HUES64 (cell line): ENCODE data around the gene PHF14. TPM values are rescaled to one million over a fixed set of nuclear protein-coding genes. Genes with fewer than 3 reads are reported as not detected.
"Not testable (repeated sequence)": the region's sequence is repeated elsewhere in the genome, so short reads cannot be mapped to it uniquely, and the experiment has no call there.

Source experiments
- H3K27ac ChIP-seq: 2 replicates; pipeline ENCODE4 v1.7.0; 2013; ENCODE audit warnings: low read depth, low read length, inconsistent platforms
- H3K27me3 ChIP-seq: 2 replicates; pipeline ENCODE4 v1.6.1; 2013; ENCODE audit warnings: mild to moderate bottlenecking, low read length; ENCODE audit not compliant: insufficient read depth
- H3K36me3 ChIP-seq: 2 replicates; pipeline ENCODE4 v1.6.1; 2013; ENCODE audit warnings: mild to moderate bottlenecking, low read length; ENCODE audit not compliant: insufficient read depth
- H3K4me1 ChIP-seq: 2 replicates; pipeline ENCODE4 v1.6.1; 2013; ENCODE audit warnings: mild to moderate bottlenecking, low read length, moderate library complexity; ENCODE audit not compliant: insufficient read depth
- H3K4me3 ChIP-seq: 2 replicates; pipeline ENCODE4 v1.5.1; 2013; ENCODE audit warnings: mild to moderate bottlenecking, low read length, moderate library complexity
- H3K9ac ChIP-seq: 2 replicates; pipeline ENCODE4 v1.6.1; 2013; ENCODE audit warnings: mild to moderate bottlenecking, low read depth, low read length
- H3K9me3 ChIP-seq: 2 replicates; pipeline ENCODE4 v1.6.1; 2013; ENCODE audit warnings: low read depth, low read length; ENCODE audit not compliant: insufficient read depth
- WGBS: fragments of 150-250, 120-280 bp; methylation state at CpG from one replicate; pipeline ENCODE4 v1.1.7; 2013; ENCODE audit warnings: missing lambda C conversion rate; 5-methylcytosine and 5-hydroxymethylcytosine counted together
- polyA plus RNA-seq, 2 experiments: library from polyadenylated mRNA; stranded (reverse); fragments of 50-300 nt; gene quantifications; one replicate each; pipeline ENCODE4 v1.2.3, GENCODE V29; 2013

Gene PHF14, protein sequence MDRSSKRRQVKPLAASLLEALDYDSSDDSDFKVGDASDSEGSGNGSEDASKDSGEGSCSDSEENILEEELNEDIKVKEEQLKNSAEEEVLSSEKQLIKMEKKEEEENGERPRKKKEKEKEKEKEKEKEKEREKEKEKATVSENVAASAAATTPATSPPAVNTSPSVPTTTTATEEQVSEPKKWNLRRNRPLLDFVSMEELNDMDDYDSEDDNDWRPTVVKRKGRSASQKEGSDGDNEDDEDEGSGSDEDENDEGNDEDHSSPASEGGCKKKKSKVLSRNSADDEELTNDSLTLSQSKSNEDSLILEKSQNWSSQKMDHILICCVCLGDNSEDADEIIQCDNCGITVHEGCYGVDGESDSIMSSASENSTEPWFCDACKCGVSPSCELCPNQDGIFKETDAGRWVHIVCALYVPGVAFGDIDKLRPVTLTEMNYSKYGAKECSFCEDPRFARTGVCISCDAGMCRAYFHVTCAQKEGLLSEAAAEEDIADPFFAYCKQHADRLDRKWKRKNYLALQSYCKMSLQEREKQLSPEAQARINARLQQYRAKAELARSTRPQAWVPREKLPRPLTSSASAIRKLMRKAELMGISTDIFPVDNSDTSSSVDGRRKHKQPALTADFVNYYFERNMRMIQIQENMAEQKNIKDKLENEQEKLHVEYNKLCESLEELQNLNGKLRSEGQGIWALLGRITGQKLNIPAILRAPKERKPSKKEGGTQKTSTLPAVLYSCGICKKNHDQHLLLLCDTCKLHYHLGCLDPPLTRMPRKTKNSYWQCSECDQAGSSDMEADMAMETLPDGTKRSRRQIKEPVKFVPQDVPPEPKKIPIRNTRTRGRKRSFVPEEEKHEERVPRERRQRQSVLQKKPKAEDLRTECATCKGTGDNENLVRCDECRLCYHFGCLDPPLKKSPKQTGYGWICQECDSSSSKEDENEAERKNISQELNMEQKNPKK
- polyA plus RNA-seq (2013, experiment 1 of 2): 47.5 TPM
- polyA plus RNA-seq (2013, experiment 2 of 2): 50.9 TPM

DNA sequence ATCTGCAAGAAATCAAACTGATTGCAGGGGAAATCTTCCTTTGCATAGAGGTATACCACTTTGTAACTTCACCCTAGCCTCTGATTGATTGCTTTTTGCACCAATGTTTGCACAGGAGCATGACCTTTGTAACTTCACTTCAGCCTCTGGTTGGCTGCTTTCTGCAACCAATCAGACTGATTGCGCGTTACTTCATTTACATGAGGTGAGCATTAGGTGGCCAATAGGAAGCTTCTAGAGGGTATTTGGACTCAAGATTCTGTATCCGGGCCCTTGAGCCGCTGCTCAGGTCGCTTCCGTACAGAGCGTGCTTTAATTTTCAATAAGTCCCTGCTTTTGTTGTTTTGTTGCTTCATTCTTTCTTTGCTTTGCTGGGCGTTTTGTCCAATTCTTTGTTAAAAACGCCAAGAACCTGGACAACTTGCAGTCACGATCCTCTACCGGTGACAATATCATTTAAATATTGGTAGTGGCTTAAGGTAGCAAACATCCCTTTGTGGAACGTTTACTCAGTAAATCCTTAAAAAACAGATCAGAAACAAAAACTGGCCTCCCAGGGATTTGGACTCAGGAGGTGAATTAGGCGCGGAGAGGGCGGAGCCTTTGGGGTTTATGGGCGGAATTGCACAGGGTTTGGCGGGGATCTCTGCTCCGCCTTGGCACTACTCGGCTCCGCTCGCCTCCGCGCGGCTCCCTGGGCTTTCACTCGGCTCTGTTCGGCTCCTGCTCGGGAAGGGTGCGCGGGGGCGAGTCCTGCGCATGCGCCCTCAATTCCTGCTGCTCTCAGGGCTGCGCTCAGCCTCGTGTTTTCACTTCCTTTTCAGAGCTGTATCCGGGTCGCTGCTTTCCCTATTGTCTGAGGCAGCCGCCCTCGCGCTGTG lies at the start of gene PHF14:
PHF14 (plus strand) TSS at position 812 of the 881 bp plus-strand sequence. CDS start 452 bp downstream, outside the sequence.
- 20% methylated on average over 38 of the region's 39 CpGs for whole genome bisulfite sequencing
- peak within 1 kb of the TSS; percentile 91 for H3K9ac ChIP-seq
- peaks cover 13% of the 10 kb centered on the region for H3K4me1 ChIP-seq
- no peaks in the 10 kb centered on the region for H3K9me3 ChIP-seq
- peak within 1 kb of the TSS; percentile 87 for H3K27ac ChIP-seq
- peaks cover 24% of the 10 kb centered on the region for H3K36me3 ChIP-seq
- H3K4me3 ChIP-seq: peak within 1 kb of the TSS; percentile 91
- H3K27me3 ChIP-seq: no peaks in the 10 kb centered on the region

DNA sequence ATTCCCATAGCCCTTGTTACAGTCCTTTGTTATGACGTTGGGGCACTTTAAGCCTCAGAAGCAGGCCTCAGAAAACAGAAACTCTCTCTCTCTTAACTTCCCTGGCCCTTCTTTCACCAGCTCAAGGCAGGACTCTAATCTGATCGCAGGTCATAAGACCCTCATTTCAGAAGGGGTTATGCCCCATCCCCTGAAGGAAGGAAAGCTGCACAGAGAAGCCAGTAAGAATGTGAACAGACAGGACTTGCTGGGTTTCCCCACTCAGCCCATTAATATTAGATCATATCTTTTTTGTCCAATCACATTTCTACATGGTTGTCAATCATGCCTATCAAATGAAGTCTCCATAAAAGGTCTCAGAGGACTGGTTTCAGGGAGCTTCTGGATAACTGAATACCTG lies 49.3 kb upstream of the PHF14 start:
- H3K9ac ChIP-seq: no peak overlapping the region
- 92% methylated on average over 2 of the region's 2 CpGs for WGBS
- no peak overlapping the region for H3K27ac ChIP-seq
- no peaks in the 10 kb centered on the region for H3K27me3 ChIP-seq
- no peaks in the 10 kb centered on the region for H3K9me3 ChIP-seq
- H3K4me1 ChIP-seq: no peaks in the 10 kb centered on the region
- H3K4me3 ChIP-seq: no peak overlapping the region
- no peaks in the 10 kb centered on the region for H3K36me3 ChIP-seq

DNA sequence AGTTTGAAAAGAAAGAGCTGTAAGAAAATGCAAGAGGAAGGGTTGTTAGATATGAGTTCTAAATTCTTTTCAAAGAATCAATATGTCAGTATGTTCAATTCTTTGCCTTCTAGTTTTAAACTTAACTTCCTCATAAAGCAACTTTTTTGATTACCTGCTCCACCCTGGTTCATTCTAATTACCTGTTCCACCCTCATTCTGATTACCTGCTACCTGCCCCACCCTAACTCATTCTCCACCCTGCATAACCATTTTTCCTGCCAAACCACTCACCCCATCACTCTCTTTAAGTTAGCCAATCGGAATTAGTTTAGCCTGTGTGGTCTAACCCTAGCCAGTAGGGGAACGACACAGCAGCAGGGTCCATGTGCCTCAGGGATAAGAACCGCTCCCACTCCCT lies 45.5 kb upstream of the PHF14 start:
- H3K9ac ChIP-seq, H3K9me3 ChIP-seq, H3K4me3 ChIP-seq, H3K27ac ChIP-seq, H3K4me1 ChIP-seq, H3K27me3 ChIP-seq: not testable (repeated sequence)
- peaks cover 17% of the 10 kb centered on the region for H3K36me3 ChIP-seq
- 89% methylated on average over 3 of the region's 3 CpGs for WGBS

DNA sequence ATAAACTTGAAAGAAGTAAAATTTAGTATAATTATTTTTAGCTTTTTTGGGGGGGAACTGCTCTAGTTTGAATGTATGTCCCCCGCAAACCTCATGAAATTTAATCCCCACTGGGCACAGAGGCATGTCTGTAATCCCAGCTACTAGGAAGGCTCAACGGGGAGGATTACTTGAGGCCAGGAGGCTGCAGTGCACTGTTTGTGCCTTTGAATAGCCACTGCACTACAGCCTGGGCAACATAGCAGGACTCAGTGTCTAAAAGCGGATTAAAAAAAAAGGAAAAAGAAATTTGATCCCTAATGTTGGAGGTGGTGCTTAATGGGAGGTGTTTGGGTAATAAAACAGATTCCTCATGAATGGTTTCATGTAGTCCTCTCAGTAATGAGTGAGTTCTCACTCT lies 43.1 kb upstream of the PHF14 start:
- 93% methylated on average over 3 of the region's 3 CpGs for WGBS
- no peaks in the 10 kb centered on the region for H3K27me3 ChIP-seq

DNA sequence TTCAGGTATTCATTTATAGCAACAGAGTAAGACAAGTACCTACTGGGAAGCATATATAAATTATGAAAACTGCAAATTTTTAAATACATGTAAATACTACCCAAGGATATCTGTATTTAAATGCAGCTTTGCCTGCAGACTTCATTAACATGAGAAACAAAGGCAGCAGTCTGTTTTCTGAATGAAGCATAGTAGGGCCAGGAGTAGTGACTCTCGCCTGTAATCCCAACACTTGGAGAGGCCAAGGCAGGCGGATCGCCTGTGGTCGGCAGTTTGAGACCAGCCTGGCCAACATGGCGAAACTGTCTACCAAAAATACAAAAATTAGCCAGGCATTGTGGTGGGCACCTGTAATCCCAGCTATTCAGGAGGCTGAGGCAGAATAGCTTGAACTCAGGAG lies 42.5 kb upstream of the PHF14 start:
- Histone ChIP-seq H3K36me3 (peaks cover 47% of the 10 kb centered on the region), H3K27me3 (no peaks in the 10 kb centered on the region), H3K27ac (peak overlapping the region; percentile 0; the same call in 1 of the 2 replicates), H3K9ac (no peak overlapping the region), H3K4me3 (no peak overlapping the region), H3K4me1 (peaks cover 10% of the 10 kb centered on the region), H3K9me3 (no peaks in the 10 kb centered on the region)
- WGBS: 72% methylated on average over 5 of the region's 5 CpGs

More for the DNA sequence above, 43.1 kb upstream of the PHF14 start:
- Histone ChIP-seq H3K9ac (no peak overlapping the region), H3K27ac (no peak overlapping the region; the same call in 1 of the 2 replicates), H3K4me3 (no peak overlapping the region), H3K9me3 (no peaks in the 10 kb centered on the region), H3K36me3 (peaks cover 41% of the 10 kb centered on the region), H3K4me1 (peaks cover 10% of the 10 kb centered on the region)

DNA sequence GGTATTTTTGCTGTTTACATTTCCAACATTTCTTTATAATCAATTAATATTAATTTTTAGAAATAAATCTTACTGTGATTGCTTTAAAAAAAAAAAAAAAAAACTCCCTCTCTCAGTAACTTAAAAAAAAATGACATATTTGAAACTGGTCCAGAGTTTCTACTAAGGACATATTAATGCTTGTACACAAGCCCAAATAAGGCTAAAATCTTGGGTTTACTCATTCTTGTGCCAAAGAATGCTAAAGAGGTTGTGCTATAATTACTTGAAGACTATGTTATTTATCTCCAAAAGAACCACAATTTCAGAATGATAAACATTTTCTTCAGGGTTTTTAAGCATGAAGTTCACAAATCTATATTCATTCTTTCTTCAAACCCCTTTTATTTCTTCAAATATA lies 39.4 kb upstream of the PHF14 start:
- peaks cover 17% of the 10 kb centered on the region for H3K4me1 ChIP-seq
- peaks cover 72% of the 10 kb centered on the region for H3K36me3 ChIP-seq
- no peak overlapping the region for H3K4me3 ChIP-seq
- no peak overlapping the region for H3K9ac ChIP-seq
- H3K27ac ChIP-seq: no peak overlapping the region
- H3K27me3 ChIP-seq: no peaks in the 10 kb centered on the region
- H3K9me3 ChIP-seq: no peaks in the 10 kb centered on the region

DNA sequence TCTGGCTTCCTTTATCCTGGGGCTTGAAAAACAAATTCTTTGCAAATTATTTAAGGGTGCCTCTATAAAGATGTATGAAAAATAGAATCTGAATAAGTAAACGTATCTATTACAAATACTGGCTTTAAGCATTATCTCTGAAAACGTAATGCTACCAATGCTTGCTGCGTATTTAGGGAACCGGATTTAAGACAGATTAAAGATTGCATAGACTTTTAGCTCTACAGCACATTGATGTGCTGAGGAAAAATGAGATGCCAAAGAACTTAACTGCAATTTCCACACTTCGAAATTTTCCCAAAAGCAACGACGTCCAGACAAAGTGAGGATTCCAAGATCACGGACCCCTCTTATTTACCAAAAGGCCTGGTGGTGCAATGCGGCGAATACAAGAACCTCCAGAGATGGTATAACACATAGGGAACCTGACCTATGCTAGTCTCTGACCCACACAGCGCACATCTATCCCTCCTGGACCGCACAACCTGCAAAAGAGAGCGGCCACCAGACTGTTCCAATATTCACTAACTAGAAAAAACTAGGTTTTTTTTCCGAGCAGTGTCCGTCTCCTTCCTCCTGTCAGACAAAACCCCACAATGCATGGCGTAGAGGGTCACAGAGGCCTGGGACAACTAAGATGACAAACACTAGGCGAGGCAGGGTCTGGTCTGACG lies 34.3 kb upstream of the PHF14 start:
- under 1% methylated on average over 18 of the region's 18 CpGs for WGBS
- peak overlapping the region; percentile 96 for H3K4me3 ChIP-seq
- peaks cover 43% of the 10 kb centered on the region for H3K36me3 ChIP-seq
- H3K9ac ChIP-seq: peak overlapping the region; percentile 96
- no peaks in the 10 kb centered on the region for H3K27me3 ChIP-seq
- H3K4me1 ChIP-seq: peaks cover 7% of the 10 kb centered on the region; the same call in 1 of the 2 replicates
- H3K9me3 ChIP-seq: no peaks in the 10 kb centered on the region
- H3K27ac ChIP-seq: peak overlapping the region; percentile 92

DNA sequence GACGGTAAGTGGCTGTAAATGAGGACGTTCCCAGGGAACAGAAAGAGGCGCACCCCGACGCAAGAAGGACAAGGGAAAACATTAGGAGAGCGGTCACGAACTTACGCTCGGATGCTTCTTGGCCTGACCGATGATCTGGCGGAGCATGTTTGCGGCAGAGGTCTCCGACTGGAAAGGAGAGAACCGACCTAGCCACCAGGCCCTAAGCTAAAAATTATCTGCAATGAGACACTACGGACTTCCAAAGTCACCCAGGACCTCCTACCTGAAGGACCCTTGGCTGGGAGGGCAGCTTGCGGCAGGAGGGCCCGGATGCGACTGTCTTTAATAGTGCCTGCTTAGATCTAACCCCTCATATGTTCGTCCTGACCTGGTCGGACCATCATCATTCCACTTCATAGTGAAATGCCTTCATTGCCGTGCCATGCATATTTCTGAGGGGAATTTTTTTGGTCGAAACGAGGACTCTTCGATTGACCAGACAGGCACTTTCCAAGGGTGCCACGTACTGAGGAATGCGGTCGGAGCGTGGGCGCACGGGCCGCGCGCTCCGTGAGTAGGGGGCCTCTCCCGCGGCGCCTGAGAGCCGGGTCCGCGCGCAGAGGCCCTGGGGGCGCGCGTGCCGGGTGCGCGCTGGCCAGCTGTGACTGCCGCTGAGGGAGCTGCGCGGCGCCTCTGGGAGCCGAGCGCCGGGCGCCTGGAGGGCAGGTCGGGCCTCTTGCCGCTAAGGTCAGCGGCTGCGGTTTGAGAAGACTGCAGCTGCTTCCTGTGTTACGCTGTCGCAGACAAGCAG lies 33.6 kb upstream of the PHF14 start:
- H3K4me1 ChIP-seq: peaks cover 7% of the 10 kb centered on the region; the same call in 1 of the 2 replicates
- peak overlapping the region; percentile 96 for H3K9ac ChIP-seq
- H3K27ac ChIP-seq: peak overlapping the region; percentile 92
- peak overlapping the region; percentile 96 for H3K4me3 ChIP-seq
- no peaks in the 10 kb centered on the region for H3K27me3 ChIP-seq
- under 1% methylated on average over 61 of the region's 61 CpGs for WGBS
- H3K36me3 ChIP-seq: peaks cover 36% of the 10 kb centered on the region
- no peaks in the 10 kb centered on the region for H3K9me3 ChIP-seq

DNA sequence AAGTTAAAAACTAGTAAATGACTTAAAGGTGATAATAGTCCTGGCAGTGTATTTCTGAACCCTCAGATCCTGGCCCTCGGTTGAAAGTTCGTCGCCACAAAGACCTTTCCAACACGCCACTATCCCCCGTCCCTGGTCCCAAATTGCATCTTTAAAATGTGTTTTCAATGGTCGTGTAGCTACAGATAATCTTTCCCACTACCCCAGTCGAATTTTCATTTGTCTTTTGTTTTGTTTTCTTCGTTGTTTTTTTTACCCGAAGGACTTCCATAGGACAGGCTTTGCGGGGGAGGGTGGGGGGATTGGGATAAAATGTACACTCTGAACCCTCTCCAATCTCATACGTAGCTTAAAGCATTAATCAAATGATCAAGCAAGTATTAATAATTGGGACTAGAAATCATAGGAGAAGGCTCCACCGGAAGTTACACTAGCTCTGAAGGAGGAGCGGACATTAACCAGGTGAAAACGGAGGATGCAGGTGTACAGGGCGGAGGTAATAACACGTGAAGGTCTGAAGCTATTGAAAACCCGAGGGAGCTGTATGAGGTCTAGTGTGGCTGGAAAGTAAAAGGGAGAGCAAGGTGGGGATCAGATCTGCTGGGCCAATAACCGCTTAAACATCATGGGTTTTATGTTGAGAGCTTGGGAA lies 32.8 kb upstream of the PHF14 start:
- peaks cover 7% of the 10 kb centered on the region; the same call in 1 of the 2 replicates for H3K4me1 ChIP-seq
- H3K27ac ChIP-seq: peak overlapping the region; percentile 92
- peak overlapping the region; percentile 96 for H3K9ac ChIP-seq
- WGBS: 44% methylated on average over 13 of the region's 18 CpGs
- no peaks in the 10 kb centered on the region for H3K27me3 ChIP-seq
- H3K4me3 ChIP-seq: peak overlapping the region; percentile 96
- H3K9me3 ChIP-seq: no peaks in the 10 kb centered on the region
- peaks cover 29% of the 10 kb centered on the region for H3K36me3 ChIP-seq
